IPS-18a (cell line): Measurements from ENCODE around the gene SNX25.
"Not testable (repeated sequence)": the region's sequence is repeated elsewhere in the genome, so short reads cannot be mapped to it uniquely, and the experiment has no call there.

Source experiments
- H3K27ac ChIP-seq: one replicate; pipeline ENCODE4 v1.5.1; 2013; ENCODE audit warnings: low read length
- H3K27me3 ChIP-seq: one replicate; pipeline ENCODE4 v1.6.1; 2013; ENCODE audit warnings: mild to moderate bottlenecking, low read length; ENCODE audit not compliant: control insufficient read depth, insufficient read depth
- H3K36me3 ChIP-seq: one replicate; pipeline ENCODE4 v1.6.1; 2013; ENCODE audit warnings: low read depth, low read length; ENCODE audit not compliant: control insufficient read depth
- H3K4me1 ChIP-seq: one replicate; pipeline ENCODE4 v1.6.1; 2013; ENCODE audit warnings: low read depth, low read length; ENCODE audit not compliant: control insufficient read depth
- H3K4me3 ChIP-seq: one replicate; pipeline ENCODE4 v1.5.1; 2013; ENCODE audit warnings: low read length
- H3K9ac ChIP-seq: one replicate; pipeline ENCODE4 v1.6.1; 2013; ENCODE audit warnings: mild to moderate bottlenecking, low read length, moderate library complexity
- H3K9me3 ChIP-seq: one replicate; pipeline ENCODE4 v1.6.1; 2013; ENCODE audit warnings: low read depth, low read length; ENCODE audit not compliant: control insufficient read depth

Gene SNX25

GRCh38 chr4:185209852-185210101, 379 bp downstream of the SNX25 start:
- Histone ChIP-seq H3K4me1 (peaks cover 19% of the 10 kb centered on the region), H3K27me3 (peaks cover 53% of the 10 kb centered on the region), H3K4me3 (peak overlapping the region; percentile 73)
- not testable (repeated sequence) for H3K36me3 ChIP-seq, H3K9me3 ChIP-seq, H3K9ac ChIP-seq, H3K27ac ChIP-seq

GRCh38 chr4:185210102-185210981, 944 bp downstream of the SNX25 start:
- H3K9me3 ChIP-seq = no peaks in the 10 kb centered on the region
- H3K4me3 ChIP-seq = peak overlapping the region; percentile 73
- peaks cover 22% of the 10 kb centered on the region for H3K4me1 ChIP-seq
- peaks cover 50% of the 10 kb centered on the region for H3K27me3 ChIP-seq
- peak overlapping the region; percentile 6 for H3K9ac ChIP-seq
- H3K36me3 ChIP-seq = no peaks in the 10 kb centered on the region
- no peak overlapping the region for H3K27ac ChIP-seq

GRCh38 chr4:185211035-185211434, 1.6 kb downstream of the SNX25 start:
- H3K9ac ChIP-seq = no peak overlapping the region
- peak overlapping the region; percentile 73 for H3K4me3 ChIP-seq
- H3K36me3 ChIP-seq = no peaks in the 10 kb centered on the region
- peaks cover 23% of the 10 kb centered on the region for H3K4me1 ChIP-seq
- H3K9me3 ChIP-seq = no peaks in the 10 kb centered on the region
- peaks cover 50% of the 10 kb centered on the region for H3K27me3 ChIP-seq
- H3K27ac ChIP-seq = no peak overlapping the region

- H3K4me3 ChIP-seq = peak overlapping the region; percentile 73
- no peaks in the 10 kb centered on the region for H3K36me3 ChIP-seq
- no peak overlapping the region for H3K9ac ChIP-seq
- H3K27me3 ChIP-seq = peaks cover 50% of the 10 kb centered on the region
- H3K4me1 ChIP-seq = peaks cover 23% of the 10 kb centered on the region
- H3K9me3 ChIP-seq = no peaks in the 10 kb centered on the region
- H3K27ac ChIP-seq = no peak overlapping the region
Observed at GRCh38 chr4:185211641-185212040, 2.2 kb downstream of the SNX25 start.

GRCh38 chr4:185212581-185212980, 3.2 kb downstream of the SNX25 start:
- no peaks in the 10 kb centered on the region for H3K9me3 ChIP-seq
- no peak overlapping the region for H3K9ac ChIP-seq
- H3K4me3 ChIP-seq = no peak overlapping the region
- H3K36me3 ChIP-seq = no peaks in the 10 kb centered on the region
- peaks cover 47% of the 10 kb centered on the region for H3K27me3 ChIP-seq
- peaks cover 28% of the 10 kb centered on the region for H3K4me1 ChIP-seq
- H3K27ac ChIP-seq = no peak overlapping the region

- no peak overlapping the region for H3K4me3 ChIP-seq
- H3K9me3 ChIP-seq = no peaks in the 10 kb centered on the region
- H3K27ac ChIP-seq = no peak overlapping the region
- H3K27me3 ChIP-seq = peaks cover 34% of the 10 kb centered on the region
- no peaks in the 10 kb centered on the region for H3K36me3 ChIP-seq
- no peak overlapping the region for H3K9ac ChIP-seq
- peaks cover 28% of the 10 kb centered on the region for H3K4me1 ChIP-seq
Observed at GRCh38 chr4:185213877-185214276, 4.5 kb downstream of the SNX25 start.

GRCh38 chr4:185215261-185215660, 5.9 kb downstream of the SNX25 start:
- Histone ChIP-seq H3K9me3 (no peaks in the 10 kb centered on the region), H3K4me1 (peaks cover 28% of the 10 kb centered on the region), H3K9ac (no peak overlapping the region), H3K27ac (no peak overlapping the region), H3K27me3 (peaks cover 30% of the 10 kb centered on the region), H3K4me3 (no peak overlapping the region), H3K36me3 (no peaks in the 10 kb centered on the region)

GRCh38 chr4:185217408-185217975, 8.1 kb downstream of the SNX25 start:
- peaks cover 11% of the 10 kb centered on the region for H3K27me3 ChIP-seq
- no peak overlapping the region for H3K27ac ChIP-seq
- H3K9ac ChIP-seq = no peak overlapping the region
- H3K4me3 ChIP-seq = no peak overlapping the region
- no peaks in the 10 kb centered on the region for H3K9me3 ChIP-seq
- H3K4me1 ChIP-seq = peaks cover 17% of the 10 kb centered on the region
- H3K36me3 ChIP-seq = no peaks in the 10 kb centered on the region

GRCh38 chr4:185218312-185218711, 8.9 kb downstream of the SNX25 start:
- no peak overlapping the region for H3K9ac ChIP-seq
- H3K27ac ChIP-seq = no peak overlapping the region
- H3K36me3 ChIP-seq = no peaks in the 10 kb centered on the region
- peaks cover 3% of the 10 kb centered on the region for H3K27me3 ChIP-seq
- H3K4me1 ChIP-seq = peaks cover 16% of the 10 kb centered on the region
- H3K9me3 ChIP-seq = no peaks in the 10 kb centered on the region
- no peak overlapping the region for H3K4me3 ChIP-seq

GRCh38 chr4:185219551-185220344, 10.3 kb downstream of the SNX25 start:
- Histone ChIP-seq H3K36me3 (no peaks in the 10 kb centered on the region), H3K27me3 (no peaks in the 10 kb centered on the region), H3K9ac (no peak overlapping the region), H3K4me1 (peaks cover 8% of the 10 kb centered on the region), H3K27ac (no peak overlapping the region), H3K4me3 (no peak overlapping the region), H3K9me3 (no peaks in the 10 kb centered on the region)

- no peaks in the 10 kb centered on the region for H3K9me3 ChIP-seq
- H3K9ac ChIP-seq = no peak overlapping the region
- no peak overlapping the region for H3K27ac ChIP-seq
- H3K36me3 ChIP-seq = no peaks in the 10 kb centered on the region
- no peak overlapping the region for H3K4me3 ChIP-seq
- peaks cover 4% of the 10 kb centered on the region for H3K4me1 ChIP-seq
- H3K27me3 ChIP-seq = no peaks in the 10 kb centered on the region
Observed at GRCh38 chr4:185221491-185221890, 12.1 kb downstream of the SNX25 start.
